ENCODE data around the gene DDX23. TPM values are rescaled to one million over a fixed set of nuclear protein-coding genes. Genes with fewer than 3 reads are reported as not detected.

The DDX23 gene
- polyA plus RNA-seq, 1 of the 3 experiments (the other 2 are of a cell fraction) = 50.4 TPM

DNA sequence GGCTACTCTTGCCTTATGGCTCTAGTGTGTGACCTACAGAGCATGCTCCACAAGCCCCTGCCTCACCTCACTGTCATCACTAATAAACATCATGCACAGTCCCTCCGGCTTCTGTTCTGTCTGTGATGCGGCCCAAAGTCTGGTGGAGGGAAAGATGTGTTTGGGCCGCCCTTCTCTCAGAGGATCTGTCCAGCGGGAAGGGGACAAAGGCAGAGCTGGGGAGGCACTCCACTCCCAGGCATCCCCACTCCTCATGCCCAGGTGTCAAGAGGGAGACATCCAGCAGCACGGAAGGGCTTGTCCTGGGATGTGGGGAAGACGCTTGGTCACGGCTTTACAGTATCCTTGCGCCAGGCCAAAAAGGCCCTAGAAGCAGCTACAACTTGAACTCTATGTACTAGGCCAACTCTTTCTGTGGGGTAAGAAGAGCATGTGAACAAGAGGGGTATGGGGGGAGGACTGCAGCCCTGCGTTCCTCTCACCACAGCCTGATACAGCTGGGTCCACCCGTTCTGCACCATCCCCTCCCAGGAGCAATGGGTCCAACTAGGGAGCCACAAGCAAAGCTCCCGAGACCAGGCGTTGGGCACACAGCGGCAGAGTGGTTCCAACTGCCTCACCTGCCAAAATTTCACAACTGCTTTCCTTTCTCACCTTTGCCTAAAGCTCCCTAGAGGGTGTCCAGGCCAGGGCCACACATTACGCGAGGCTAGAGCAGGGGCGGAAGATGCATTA, 23.0 kb downstream of the DDX23 start:
- no peaks in the 10 kb centered on the region for H3K4me1 ChIP-seq (ENCODE audit: control insufficient read depth in 1 of 2, insufficient read depth in 2 of 2, low read depth in 1 of 2, low read length in 1 of 2)
- H3K4me2 ChIP-seq = no peak overlapping the region
- TF ChIP-seq RXRA (IDR thresholded peaks at IDR 0.05; ENCODE audit: borderline replicate concordance, low read depth) (no peak), SIN3A (IDR thresholded peaks at IDR 0.05; ENCODE audit: borderline replicate concordance, low read depth, low read length) (no peak), PBX3 (IDR thresholded peaks at IDR 0.05) (no peak), TAF1 (IDR thresholded peaks at IDR 0.05; ENCODE audit: borderline replicate concordance, low read depth, low read length) (no peak), RFX5 (IDR thresholded peaks at IDR 0.05; ENCODE audit: low read length) (no peak)
- TF ChIP-seq, protein P1, sequence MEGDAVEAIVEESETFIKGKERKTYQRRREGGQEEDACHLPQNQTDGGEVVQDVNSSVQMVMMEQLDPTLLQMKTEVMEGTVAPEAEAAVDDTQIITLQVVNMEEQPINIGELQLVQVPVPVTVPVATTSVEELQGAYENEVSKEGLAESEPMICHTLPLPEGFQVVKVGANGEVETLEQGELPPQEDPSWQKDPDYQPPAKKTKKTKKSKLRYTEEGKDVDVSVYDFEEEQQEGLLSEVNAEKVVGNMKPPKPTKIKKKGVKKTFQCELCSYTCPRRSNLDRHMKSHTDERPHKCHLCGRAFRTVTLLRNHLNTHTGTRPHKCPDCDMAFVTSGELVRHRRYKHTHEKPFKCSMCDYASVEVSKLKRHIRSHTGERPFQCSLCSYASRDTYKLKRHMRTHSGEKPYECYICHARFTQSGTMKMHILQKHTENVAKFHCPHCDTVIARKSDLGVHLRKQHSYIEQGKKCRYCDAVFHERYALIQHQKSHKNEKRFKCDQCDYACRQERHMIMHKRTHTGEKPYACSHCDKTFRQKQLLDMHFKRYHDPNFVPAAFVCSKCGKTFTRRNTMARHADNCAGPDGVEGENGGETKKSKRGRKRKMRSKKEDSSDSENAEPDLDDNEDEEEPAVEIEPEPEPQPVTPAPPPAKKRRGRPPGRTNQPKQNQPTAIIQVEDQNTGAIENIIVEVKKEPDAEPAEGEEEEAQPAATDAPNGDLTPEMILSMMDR (IDR thresholded peaks at IDR 0.05) = no peak
- TF ChIP-seq, protein P2, sequence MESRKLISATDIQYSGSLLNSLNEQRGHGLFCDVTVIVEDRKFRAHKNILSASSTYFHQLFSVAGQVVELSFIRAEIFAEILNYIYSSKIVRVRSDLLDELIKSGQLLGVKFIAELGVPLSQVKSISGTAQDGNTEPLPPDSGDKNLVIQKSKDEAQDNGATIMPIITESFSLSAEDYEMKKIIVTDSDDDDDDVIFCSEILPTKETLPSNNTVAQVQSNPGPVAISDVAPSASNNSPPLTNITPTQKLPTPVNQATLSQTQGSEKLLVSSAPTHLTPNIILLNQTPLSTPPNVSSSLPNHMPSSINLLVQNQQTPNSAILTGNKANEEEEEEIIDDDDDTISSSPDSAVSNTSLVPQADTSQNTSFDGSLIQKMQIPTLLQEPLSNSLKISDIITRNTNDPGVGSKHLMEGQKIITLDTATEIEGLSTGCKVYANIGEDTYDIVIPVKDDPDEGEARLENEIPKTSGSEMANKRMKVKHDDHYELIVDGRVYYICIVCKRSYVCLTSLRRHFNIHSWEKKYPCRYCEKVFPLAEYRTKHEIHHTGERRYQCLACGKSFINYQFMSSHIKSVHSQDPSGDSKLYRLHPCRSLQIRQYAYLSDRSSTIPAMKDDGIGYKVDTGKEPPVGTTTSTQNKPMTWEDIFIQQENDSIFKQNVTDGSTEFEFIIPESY (IDR thresholded peaks at IDR 0.05; ENCODE audit: borderline replicate concordance, low read depth) = no peak
- no peaks in the 10 kb centered on the region for H3K9me2 ChIP-seq
- H2AFZ ChIP-seq (ENCODE audit: low read depth) = no peak overlapping the region
- H3K36me3 ChIP-seq (replicated peaks in 1 of 2; ENCODE audit: control insufficient read depth in 1 of 2, insufficient read depth in 2 of 2, low read length in 1 of 2) = peaks cover 14 to 90% of the 10 kb centered on the region in 2 experiments
- no peak for DNase-seq
- no peaks in the 10 kb centered on the region for H3K9me3 ChIP-seq
- no peaks in the 10 kb centered on the region for H3K27me3 ChIP-seq (ENCODE audit: insufficient read depth)
- peaks cover 7% of the 10 kb centered on the region for H3F3A ChIP-seq (replicated peaks; ENCODE audit: insufficient read depth)
- peaks cover 9% of the 10 kb centered on the region; the same call in 1 of the 2 replicates for H4K20me1 ChIP-seq (ENCODE audit: insufficient read depth)
- no peak overlapping the region for H3K4me3 ChIP-seq (ENCODE audit: low read depth in 2 of 2, low read length in 1 of 2)
- H3K9ac ChIP-seq = no peak overlapping the region
- H3K27ac ChIP-seq (ENCODE audit: low read depth in 2 of 2, low read length in 1 of 2) = no peak overlapping the region
- POLR2A ChIA-PET = interaction anchor here (0.9 to 1.6 kb wide), 3 partner anchors 10 to 179 kb away, joined by 3 to 5 read pairs (median 3); partner anchors contain the start of gene CACNB3
- WGBS (ENCODE audit: low lambda C conversion rate) = 96% methylated on average over 11 of the region's 16 CpGs
- CTCF ChIA-PET = interaction anchor here (1.1 to 3.0 kb wide), 4 partner anchors 12 to 62 kb away, joined by 3 to 16 read pairs (median 6); no protein-coding TSS in a partner anchor
- H3K79me2 ChIP-seq (ENCODE audit: insufficient read depth) = no peaks in the 10 kb centered on the region

DNA sequence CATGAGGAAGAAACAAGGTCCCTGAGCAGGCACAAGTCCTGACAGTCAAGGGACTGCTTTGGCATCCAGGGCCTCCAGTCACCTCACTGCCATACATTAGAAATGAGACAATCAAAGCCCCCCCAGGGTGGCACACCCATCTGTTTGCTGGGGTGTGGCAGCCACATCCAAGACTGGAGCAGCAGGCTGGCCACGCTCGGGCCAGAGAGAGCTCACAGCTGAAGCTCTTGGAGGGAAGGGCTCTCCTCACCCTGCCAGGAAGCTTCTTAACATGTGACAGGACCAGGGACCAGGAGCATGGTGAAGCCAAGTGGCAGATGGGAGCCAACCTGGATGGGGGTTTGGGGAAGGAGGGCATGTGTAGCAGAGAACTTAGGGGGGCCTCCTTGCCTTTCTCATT, 23.7 kb downstream of the DDX23 start:
- Histone ChIP-seq H3K27me3 (ENCODE audit: insufficient read depth) (no peaks in the 10 kb centered on the region), H3K9ac (no peak overlapping the region), H2AFZ (ENCODE audit: low read depth) (no peak overlapping the region), H3K9me2 (no peaks in the 10 kb centered on the region), H3K79me2 (ENCODE audit: insufficient read depth) (no peaks in the 10 kb centered on the region), H3K4me2 (no peak overlapping the region), H3F3A (replicated peaks; ENCODE audit: insufficient read depth) (peaks cover under 1% of the 10 kb centered on the region), H4K20me1 (ENCODE audit: insufficient read depth) (peaks cover 9% of the 10 kb centered on the region; the same call in 1 of the 2 replicates), H3K9me3 (no peaks in the 10 kb centered on the region), H3K4me1 (ENCODE audit: control insufficient read depth in 1 of 2, insufficient read depth in 2 of 2, low read depth in 1 of 2, low read length in 1 of 2) (no peaks in the 10 kb centered on the region), H3K4me3 (ENCODE audit: low read depth in 2 of 2, low read length in 1 of 2) (no peak overlapping the region), H3K27ac (ENCODE audit: low read depth in 2 of 2, low read length in 1 of 2) (no peak overlapping the region; a peak in 1 of 4 replicates), H3K36me3 (replicated peaks in 1 of 2; ENCODE audit: control insufficient read depth in 1 of 2, insufficient read depth in 2 of 2, low read length in 1 of 2) (peaks cover 7 to 89% of the 10 kb centered on the region in 2 experiments)
- 79% methylated on average over 2 of the region's 2 CpGs for WGBS (ENCODE audit: low lambda C conversion rate)
- CTCF ChIA-PET = interaction anchor here (1.2 to 3.0 kb wide), 6 partner anchors 11 to 168 kb away, joined by 5 to 16 read pairs (median 6); partner anchors contain the start of gene DDX23
- no peak for DNase-seq
- TF ChIP-seq, protein P2 (IDR thresholded peaks at IDR 0.05; ENCODE audit: borderline replicate concordance, low read depth) = no peak
- TF ChIP-seq NRF1 (IDR thresholded peaks at IDR 0.05; ENCODE audit: low read depth, low read length) (no peak), POLR2AphosphoS5 (IDR thresholded peaks at IDR 0.05; ENCODE audit: low read depth, low read length) (no peak), NFIC (IDR thresholded peaks at IDR 0.05; ENCODE audit: borderline replicate concordance) (no peak), TAF1 (IDR thresholded peaks at IDR 0.05; ENCODE audit: borderline replicate concordance, low read depth, low read length) (no peak), TEAD4 (IDR thresholded peaks at IDR 0.05; ENCODE audit: borderline replicate concordance, insufficient read depth) (no peak), PBX3 (IDR thresholded peaks at IDR 0.05) (no peak)
- POLR2A ChIA-PET = interaction anchor here (1.6 kb wide), 1 partner anchor 9 kb away, joined by 3 read pairs; the partner anchor contains the start of gene CACNB3

Data from SK-N-SH (cell line).